Urinary bladder (tissue), 4 donors: ENCODE results near the gene HOXA10. TPM values are rescaled to one million over a fixed set of nuclear protein-coding genes. Genes with fewer than 3 reads are reported as not detected.

ENCODE experiments used
- DNase-seq: peaks from one replicate; pipeline ENCODE4 v3.0.0-alpha.2; 2015; ENCODE audit errors: extremely low spot score
- H3K27ac ChIP-seq: one replicate; pipeline ENCODE4 v1.5.1; 2013; ENCODE audit warnings: low read depth, mild to moderate bottlenecking, moderate library complexity
- H3K36me3 ChIP-seq: one replicate; pipeline ENCODE4 v1.6.1; 2013; ENCODE audit warnings: mild to moderate bottlenecking, moderate library complexity; ENCODE audit not compliant: insufficient read depth
- H3K4me1 ChIP-seq: one replicate; pipeline ENCODE4 v1.6.1; 2013; ENCODE audit warnings: mild to moderate bottlenecking, moderate library complexity; ENCODE audit not compliant: insufficient read depth
- H3K4me3 ChIP-seq: one replicate; pipeline ENCODE4 v1.5.1; 2013; ENCODE audit warnings: low read depth, low read length
- WGBS: extraction: QIAGEN DNeasy Blood & Tissue Kit; methylation state at CpG from one replicate; pipeline ENCODE4 v1.1.7; 2013; 5-methylcytosine and 5-hydroxymethylcytosine counted together
- polyA plus RNA-seq: library from polyadenylated mRNA; stranded (reverse); fragments of 200-250 nt; gene quantifications from one replicate; pipeline ENCODE4 v1.2.3, GENCODE V29; 2013
- total RNA-seq: library from RNA; depleted of rRNA; stranded (reverse); fragments of >200 nt; gene quantifications from one replicate; pipeline ENCODE4 v1.2.3, GENCODE V29; 2014
- donor health status: healthy with polysubstance abuse.
- donor health status: healthy.

The HOXA10 gene
- total RNA-seq (23.2 TPM), polyA plus RNA-seq (44.9 TPM)

DNA sequence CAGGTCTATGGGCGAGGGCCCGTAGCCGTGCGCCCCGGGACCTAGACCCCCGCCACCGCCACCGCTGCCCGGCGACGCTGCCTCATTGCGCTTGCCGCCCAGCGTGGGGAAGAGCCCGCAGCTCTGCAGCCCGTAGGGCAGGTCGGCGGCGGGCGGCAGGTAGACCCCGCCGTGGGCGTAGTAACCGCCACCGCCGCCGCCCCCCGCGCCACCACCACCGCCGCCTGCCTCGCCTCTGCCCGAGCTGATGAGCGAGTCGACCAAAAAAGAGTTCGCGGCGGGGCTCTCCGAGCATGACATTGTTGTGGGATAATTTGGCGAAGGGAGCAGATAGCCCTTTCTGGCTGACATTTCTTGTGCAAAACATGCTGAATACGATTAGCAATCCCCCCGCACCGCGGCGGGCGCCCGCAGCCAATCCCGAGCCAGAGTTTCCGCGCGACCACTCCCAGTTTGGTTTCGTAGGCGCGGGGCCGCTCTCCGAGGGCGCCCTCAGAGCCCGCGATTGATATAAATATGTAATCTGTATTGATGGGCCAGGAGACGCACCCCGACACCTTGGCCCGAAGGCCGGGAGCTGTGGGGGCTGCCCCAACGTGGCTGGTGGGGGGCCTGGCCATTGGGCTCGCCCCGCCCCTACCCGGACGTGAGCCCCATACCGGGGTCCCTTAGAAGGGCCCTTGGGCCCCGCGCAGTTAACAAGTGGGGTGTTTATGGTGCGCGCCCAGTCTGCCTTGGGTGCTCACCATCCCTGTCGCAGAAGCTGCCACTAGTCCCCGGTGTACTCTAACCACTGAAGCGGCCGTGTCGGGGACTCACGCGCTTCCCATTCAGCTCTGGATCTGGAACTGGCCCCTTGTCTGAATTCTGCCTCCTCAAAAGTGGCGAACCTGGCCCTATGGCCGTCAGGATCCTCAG, at the start of gene HOXA10:
Gene HOXA10 (minus strand): TSS at position 365 of the 918 bp plus-strand sequence. CDS start 14 bp downstream, at position 351.
- H3K36me3 ChIP-seq, result peaks cover 2% of the 10 kb centered on the region
- no peak for DNase-seq
- peak within 1 kb of the TSS; percentile 83 for H3K4me3 ChIP-seq
- peak within 1 kb of the TSS; percentile 95 for H3K27ac ChIP-seq
- no peaks in the 10 kb centered on the region for H3K4me1 ChIP-seq
- 5% methylated on average over 82 of the region's 82 CpGs for WGBS

DNA sequence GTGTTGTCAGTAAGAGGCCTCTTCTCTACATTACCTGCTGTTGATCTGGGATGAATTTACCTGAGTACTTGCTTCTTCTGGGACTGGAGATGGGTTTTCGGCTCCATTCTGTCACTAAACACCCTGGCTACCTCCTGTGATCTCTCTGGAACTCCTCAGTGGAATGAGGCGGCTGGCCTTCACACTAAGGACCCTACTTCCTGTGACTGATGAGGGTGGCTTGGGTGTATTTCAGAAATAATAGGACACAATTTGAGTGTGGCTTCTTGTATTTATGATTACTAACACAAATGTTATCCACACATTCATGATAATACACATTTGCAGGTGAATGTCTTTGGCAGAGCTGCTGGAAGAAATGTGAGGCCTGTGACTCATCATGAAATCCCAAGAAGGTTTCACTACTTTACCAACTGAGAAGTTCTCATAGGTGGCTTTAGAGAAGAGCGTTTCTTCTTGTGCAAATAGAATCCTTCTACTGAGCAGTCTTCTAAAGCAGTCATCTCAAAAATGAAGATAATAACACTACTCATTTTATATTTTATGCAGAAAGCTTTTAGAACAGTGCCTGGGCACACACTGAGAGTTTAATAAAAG, 47.2 kb upstream of the HOXA10 start:
- WGBS, result 96% methylated on average over 3 of the region's 3 CpGs
- H3K4me3 ChIP-seq, result no peak overlapping the region
- no peaks in the 10 kb centered on the region for H3K4me1 ChIP-seq
- no peak overlapping the region for H3K27ac ChIP-seq
- H3K36me3 ChIP-seq, result no peaks in the 10 kb centered on the region
- DNase-seq, result no peak

DNA sequence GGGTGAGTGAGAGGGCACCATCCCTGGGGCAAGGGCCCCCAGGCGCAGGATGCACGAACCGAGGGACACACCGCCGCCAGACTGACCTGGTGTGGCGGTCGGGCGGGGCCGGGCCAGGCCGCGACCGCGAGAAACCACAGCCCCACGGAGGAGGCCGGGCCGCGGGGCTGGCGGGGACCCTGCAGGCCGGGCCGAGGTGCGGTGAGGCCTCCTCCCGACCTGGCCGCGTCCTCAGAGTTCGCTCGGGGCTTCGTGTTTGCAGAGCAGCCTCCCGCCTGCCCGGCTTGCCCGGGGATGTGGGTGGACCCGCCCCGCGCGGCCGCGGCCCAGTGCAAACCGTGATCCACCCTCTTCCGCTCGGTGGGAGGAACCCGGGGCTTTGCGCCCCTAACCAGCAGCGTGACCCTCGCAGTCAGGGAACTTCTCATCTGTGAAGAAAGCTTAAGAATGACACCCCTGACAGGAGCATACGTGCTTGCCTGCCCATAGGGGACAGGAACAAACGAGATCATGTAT, 46.4 kb upstream of the HOXA10 start:
- DNase-seq, result no peak
- no peaks in the 10 kb centered on the region for H3K4me1 ChIP-seq
- H3K36me3 ChIP-seq, result no peaks in the 10 kb centered on the region
- H3K4me3 ChIP-seq, result no peak overlapping the region
- no peak overlapping the region for H3K27ac ChIP-seq
- 48% methylated on average over 45 of the region's 45 CpGs for WGBS

DNA sequence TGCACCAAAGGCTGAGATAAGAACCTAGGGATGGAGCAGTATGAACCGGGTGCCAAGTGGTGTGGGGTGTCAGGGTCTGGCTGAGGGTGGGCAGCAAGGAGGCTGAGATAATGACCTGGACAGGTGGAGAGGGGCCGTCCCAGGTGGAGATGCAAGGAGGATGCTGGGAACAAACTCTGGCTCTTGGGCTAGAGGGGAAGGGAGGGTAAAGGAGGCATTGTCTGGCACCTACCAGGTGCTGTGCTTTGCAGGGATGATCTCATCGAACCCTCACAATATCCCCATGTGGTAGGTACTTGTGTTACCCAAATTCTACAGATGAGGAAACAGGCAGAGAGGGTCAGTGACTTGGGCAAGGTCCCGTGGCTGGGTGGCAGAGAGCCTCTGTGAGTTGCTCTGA, 45.7 kb upstream of the HOXA10 start:
- no peak overlapping the region for H3K4me3 ChIP-seq
- H3K4me1 ChIP-seq, result no peaks in the 10 kb centered on the region
- WGBS, result 90% methylated on average over 4 of the region's 4 CpGs
- H3K27ac ChIP-seq, result no peak overlapping the region
- no peaks in the 10 kb centered on the region for H3K36me3 ChIP-seq
- no peak for DNase-seq

DNA sequence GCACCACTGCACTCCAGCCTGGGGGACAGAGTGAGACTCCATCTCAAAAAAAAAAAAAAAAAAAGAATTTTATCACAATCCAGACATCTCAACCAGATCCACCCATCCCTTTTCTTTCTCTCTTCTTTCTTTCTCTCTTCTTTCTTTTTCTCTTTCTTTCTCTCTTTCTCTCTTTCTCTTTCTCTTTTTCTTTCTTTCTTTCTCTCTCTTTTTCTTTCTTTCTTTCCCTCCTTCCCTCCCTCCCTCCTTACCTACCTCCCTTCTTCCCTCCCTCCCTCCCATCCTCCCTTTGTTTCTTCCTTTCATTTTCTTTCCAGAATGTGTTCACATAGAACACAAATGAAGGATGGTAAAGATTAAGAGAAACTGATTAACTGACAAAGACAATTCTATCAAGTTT, 43.8 kb upstream of the HOXA10 start:
- no peak overlapping the region for H3K27ac ChIP-seq
- no peaks in the 10 kb centered on the region for H3K36me3 ChIP-seq
- no peak overlapping the region for H3K4me3 ChIP-seq
- no peak for DNase-seq
- H3K4me1 ChIP-seq, result no peaks in the 10 kb centered on the region

DNA sequence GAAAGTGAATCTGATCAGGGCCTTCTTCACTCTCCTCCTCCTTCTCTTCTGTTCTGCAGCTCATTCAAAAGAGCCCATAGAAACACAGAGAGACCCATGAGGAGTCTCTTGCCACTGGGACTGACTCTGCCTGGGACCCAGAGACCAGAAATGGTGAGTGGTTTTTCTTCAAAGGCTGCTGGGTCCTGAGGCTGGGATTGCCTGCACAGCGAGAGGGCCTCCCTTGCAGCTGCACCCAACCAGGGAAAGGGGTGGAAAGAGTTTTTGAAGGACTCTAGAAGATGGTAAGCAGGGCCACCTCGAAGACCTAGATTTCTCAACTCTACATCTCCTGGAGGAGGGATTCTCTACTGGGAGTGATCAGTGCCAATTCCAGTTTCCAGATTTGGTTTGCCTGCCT, 41.2 kb upstream of the HOXA10 start:
- 96% methylated on average over 2 of the region's 2 CpGs for WGBS
- H3K36me3 ChIP-seq, result no peaks in the 10 kb centered on the region
- H3K27ac ChIP-seq, result no peak overlapping the region
- H3K4me1 ChIP-seq, result no peaks in the 10 kb centered on the region
- H3K4me3 ChIP-seq, result no peak overlapping the region
- DNase-seq, result no peak

DNA sequence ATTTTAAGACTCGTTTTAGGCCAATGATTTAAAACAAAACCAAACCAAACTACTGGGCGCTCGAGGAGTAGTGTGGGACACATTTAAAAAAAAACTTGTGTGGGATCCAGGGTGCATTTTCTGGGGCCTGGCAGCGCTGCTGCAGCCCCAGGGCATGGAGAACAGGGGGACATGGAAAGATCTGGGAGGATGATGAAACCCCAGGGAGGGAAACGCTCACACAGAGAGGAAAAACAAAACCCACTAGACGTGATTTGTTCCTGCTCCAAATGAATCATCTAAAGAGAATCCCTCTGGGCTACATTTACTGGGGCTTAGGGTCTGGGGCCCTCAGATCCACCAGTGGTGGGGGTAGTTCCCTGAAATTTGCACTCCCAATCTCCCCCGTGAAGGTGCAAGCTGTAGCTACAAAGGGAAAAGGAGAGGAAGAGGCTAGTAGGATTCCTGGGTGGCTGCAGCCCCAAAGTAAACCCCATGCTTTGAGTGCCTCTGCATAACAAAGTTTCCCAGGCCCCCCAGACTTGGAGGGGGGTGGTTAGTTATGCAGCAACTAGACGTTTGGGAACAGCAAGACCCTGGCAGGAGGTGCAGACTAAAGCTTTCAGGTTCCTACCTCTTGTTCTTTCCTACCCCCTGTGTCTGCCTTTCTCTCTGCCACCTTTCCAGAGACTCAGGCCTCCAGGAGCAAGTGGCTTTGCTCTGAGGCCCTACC, 40.3 kb upstream of the HOXA10 start:
- Histone ChIP-seq H3K36me3 (no peaks in the 10 kb centered on the region), H3K4me1 (no peaks in the 10 kb centered on the region), H3K4me3 (no peak overlapping the region), H3K27ac (no peak overlapping the region)
- DNase-seq, result no peak
- 76% methylated on average over 8 of the region's 8 CpGs for WGBS

DNA sequence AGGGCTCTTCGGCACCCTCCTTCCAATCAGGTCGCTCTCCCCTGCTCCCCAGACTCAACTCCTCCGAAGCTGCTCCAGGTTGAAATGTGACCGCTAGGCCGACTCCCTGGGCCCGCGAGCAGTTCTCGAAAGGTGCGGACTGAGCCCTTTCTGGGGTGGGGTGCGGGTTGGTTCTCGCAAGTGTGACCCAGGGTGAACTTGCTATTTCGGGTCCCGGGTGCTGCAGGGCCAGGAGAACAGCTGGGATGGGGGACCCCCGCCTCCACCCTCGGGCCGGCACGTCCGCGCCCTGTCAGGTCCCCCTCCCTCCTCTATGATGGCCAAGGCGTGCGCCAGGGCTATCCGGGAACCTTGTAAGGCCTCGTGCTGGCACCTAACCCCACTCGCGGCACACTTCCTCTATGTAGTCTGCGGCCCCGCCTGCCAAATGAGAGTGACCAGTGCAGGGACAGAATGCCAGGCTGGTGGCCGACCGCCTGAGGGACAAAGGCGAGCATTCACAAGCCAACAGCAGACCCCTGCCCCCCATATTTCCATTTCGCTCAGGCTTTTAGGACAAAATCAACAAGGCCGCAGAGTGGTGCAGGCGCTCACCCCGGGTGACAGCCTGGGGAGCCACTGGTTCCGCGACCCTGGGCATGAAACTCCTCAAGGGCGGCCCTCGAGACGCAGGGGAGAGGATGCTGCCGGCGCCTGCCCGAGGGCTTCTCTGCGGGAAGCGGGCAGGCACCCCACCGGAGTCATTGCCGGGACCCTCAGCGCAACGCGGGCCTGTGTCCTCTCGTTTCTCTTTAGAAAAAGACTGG, 39.5 kb upstream of the HOXA10 start:
- WGBS, result 83% methylated on average over 50 of the region's 50 CpGs
- Histone ChIP-seq H3K27ac (no peak overlapping the region), H3K36me3 (no peaks in the 10 kb centered on the region), H3K4me3 (no peak overlapping the region), H3K4me1 (no peaks in the 10 kb centered on the region)
- no peak for DNase-seq

DNA sequence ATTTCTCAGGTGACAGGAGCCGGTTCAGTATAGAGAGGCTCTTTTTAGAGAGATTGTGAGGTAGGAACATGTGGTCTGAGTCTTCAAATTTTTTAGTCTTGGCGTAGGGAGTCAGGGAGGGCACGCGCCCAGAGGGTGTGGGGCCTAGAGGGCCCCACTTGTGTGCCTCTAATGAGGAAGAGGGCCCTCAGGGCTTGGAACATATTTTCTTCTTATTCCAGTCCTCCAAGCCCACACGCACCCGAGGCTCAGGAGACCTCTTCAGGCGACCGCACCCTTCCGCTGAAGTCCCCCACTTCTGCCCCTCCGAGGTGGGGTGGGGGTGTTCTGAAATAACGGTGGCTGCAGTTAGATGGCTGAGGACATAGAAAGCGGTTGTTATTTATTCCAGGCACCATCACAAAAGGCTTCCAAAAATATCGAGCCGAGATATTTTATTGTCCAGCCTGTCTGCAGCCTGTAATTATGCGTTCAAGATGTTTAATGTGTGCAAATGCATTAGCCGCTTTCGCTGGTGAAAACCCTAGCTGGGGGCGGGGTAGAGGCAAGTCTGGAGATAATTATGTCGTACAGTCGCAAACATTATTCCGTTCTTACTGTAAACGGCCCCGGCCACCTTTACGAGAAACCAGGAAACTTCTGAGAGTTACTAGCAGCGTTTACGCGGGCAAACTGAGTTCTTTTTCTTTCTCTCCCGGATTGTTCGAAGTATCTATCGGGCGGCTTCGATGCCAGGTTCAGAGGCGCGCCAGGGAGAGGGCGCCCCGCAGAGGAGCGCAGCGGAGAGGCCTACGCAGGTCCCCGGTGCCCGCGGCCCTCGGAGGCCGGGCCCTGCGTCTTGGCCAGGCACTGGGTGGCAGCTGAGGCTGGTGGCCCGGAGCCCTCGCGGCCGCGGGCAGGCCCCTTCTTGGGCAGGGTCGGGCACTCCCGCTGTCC, 38.6 kb upstream of the HOXA10 start:
- no peak overlapping the region for H3K4me3 ChIP-seq
- DNase-seq, result no peak
- WGBS, result 61% methylated on average over 52 of the region's 52 CpGs

DNA sequence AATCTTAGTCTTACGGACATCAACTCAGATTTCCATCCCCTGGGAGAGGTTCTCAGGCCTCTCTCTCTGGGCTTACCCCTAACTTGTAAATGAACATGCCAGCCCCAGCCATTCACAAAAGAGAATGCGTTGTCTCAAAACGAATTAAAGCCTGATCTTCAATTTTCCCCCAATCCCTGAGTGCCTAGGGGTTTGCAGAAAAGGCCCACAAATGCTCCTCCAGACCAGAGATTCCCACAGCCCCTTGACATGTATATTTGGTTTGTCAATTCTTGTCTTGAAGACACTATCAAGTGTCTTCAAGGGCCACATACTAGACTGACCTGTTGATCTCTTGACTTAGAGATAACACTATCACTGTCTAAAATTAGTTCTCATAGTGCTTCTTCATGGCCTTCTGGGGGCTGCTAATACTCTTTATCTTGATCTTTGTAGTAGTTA, 37.7 kb upstream of the HOXA10 start:
- Histone ChIP-seq H3K4me3 (no peak overlapping the region), H3K36me3 (no peaks in the 10 kb centered on the region), H3K27ac (no peak overlapping the region), H3K4me1 (no peaks in the 10 kb centered on the region)
- WGBS, result 86% methylated on average over 3 of the region's 3 CpGs
- no peak for DNase-seq

More for the DNA sequence above, 38.6 kb upstream of the HOXA10 start:
- no peaks in the 10 kb centered on the region for H3K36me3 ChIP-seq
- H3K27ac ChIP-seq, result no peak overlapping the region
- no peaks in the 10 kb centered on the region for H3K4me1 ChIP-seq

DNA sequence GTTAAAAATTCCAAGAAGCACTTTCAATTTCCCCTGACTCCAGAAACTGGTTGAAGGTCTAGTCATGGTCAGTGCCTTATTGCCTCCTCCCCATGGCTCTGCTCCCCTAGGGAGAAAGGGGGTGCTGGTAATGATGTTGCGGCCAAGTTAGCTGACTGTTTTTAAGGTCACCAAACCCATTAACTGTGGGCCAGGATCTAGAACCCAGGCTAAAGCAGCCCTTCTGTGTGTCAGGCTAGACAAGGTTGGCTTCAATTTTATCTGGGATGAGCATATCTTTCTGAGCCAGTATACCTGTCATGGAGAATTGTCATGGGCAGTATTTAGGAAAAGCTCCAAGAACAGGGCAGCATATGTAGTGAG, 36.9 kb upstream of the HOXA10 start:
- 95% methylated on average over 1 of the region's 1 CpG for WGBS
- Histone ChIP-seq H3K4me1 (no peaks in the 10 kb centered on the region), H3K4me3 (no peak overlapping the region), H3K27ac (no peak overlapping the region), H3K36me3 (no peaks in the 10 kb centered on the region)
- DNase-seq, result no peak

DNA sequence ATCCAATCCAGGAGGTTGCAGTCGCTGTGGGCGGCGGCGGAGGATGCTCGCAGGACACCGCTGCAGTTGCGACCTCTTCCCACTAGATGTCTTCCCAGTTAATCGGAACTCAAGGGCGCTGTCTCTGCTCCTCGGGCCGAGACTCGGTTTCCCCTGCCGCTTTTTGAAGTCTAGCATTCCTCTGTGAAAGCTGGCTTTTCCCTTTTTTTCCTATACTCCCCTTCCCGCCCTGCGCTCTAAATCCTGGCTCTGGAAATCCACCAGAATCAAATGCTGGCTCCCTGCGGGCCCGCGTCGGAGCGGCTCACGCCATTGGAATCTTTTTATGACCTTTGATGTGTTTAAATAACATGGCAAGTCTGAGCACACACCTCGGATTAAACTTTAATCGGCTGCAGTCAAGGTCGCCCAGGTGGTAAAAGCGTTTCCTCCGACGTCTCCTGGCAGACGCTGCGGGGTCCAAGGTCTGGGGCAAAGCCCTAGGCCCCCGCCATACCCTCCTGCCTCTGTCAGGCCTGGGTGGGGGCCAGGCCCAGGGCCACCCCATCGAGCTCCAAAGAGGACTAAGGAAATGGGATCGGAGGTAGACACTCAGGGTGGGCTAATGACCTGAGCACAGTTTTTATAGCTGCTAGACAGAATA, 36.4 kb upstream of the HOXA10 start:
- Histone ChIP-seq H3K36me3 (no peaks in the 10 kb centered on the region), H3K27ac (no peak overlapping the region), H3K4me1 (no peaks in the 10 kb centered on the region), H3K4me3 (peak overlapping the region; percentile 19)
- 14% methylated on average over 32 of the region's 32 CpGs for WGBS
- no peak for DNase-seq
